Measurements from ENCODE around the gene CACNA1A.
"Not testable (repeated sequence)": the region's sequence is repeated elsewhere in the genome, so short reads cannot be mapped to it uniquely, and the experiment has no call there.

Gene CACNA1A

DNA sequence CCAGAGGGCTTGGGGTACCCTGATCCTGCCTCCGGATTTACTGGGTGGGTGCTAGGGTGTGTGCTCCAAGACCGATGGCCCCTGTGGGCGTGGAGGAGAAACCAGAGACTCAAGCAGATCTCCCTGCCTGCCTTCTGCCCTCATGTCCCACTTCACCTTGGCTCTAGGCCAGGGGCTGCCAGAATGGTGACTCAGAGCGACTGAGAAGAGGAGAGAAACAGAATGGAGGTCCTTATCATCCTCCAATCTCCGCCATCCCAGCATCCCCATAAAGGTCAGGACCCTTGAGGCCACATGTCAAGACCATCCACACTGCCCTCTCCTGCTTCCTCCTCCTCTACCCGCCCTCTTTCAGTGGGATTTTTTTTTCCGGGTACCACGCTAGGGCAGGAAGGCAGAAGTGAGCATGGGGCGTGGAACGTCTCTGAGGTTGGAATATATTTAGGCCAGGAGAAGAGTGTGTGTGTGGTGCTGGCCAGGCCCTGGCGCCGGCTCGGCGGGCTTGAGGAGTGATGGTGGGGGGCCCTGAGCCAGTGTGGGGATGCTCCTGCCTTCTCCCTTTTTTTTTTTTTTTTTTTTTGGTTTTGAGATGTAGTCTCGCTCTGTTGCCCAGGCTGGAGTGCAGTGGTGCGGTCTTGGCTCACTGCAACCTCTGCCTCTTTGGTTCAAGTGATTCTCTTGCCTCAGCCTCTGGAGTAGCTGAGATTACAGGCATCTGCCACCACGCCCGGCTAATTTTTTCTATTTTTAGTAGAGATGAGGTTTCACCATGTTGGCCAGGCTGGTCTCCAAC, 333.7 kb downstream of the CACNA1A start:
- Histone ChIP-seq H3K14ac (ENCODE audit: low read length in 2 of 2) (no peak overlapping the region), H3K4me1 (ENCODE audit: control insufficient read depth, insufficient read depth, low read depth, low read length) (peaks cover 29% of the 10 kb centered on the region), H2BK15ac (ENCODE audit: low read depth, poor library complexity, severe bottlenecking) (peak overlapping the region; percentile 76), H3K9me3 (ENCODE audit: control insufficient read depth, low read length) (no peaks in the 10 kb centered on the region), H3K18ac (ENCODE audit: low read depth in 1 of 2, low read length in 2 of 2) (peak overlapping the region; percentile 86 to 87), H3K4me3 (ENCODE audit: insufficient read depth in 1 of 2, low read depth in 1 of 2, low read length in 2 of 2) (peak overlapping the region in 1 of 2 experiments; percentile 46), H3K23ac (ENCODE audit: low read length in 2 of 2) (no peak overlapping the region), H3K79me1 (replicated peaks; ENCODE audit: low read length, poor library complexity, severe bottlenecking) (peaks cover 2% of the 10 kb centered on the region), H3K4ac (ENCODE audit: low read depth in 1 of 2, low read length in 2 of 2) (peak overlapping the region; percentile 89 to 90), H2BK5ac (ENCODE audit: low read depth, low read length, poor library complexity, severe bottlenecking) (no peak overlapping the region), H3K9ac (ENCODE audit: low read length) (peak overlapping the region; percentile 36), H2AFZ (ENCODE audit: low read depth, low read length) (no peak overlapping the region), H2BK120ac (ENCODE audit: low read depth, low read length) (peak overlapping the region; percentile 68), H3K27me3 (ENCODE audit: control insufficient read depth in 1 of 2, insufficient read depth in 1 of 2, low read length in 2 of 2) (no peaks in the 10 kb centered on the region), H2BK12ac (ENCODE audit: low read length in 2 of 2) (peak overlapping the region; percentile 84 to 91), H4K8ac (ENCODE audit: low read length) (peak overlapping the region; percentile 95), H3K27ac (ENCODE audit: low read length, poor library complexity, severe bottlenecking) (peak overlapping the region; percentile 9), H3K36me3 (ENCODE audit: control insufficient read depth in 1 of 2, insufficient read depth in 2 of 2, low read depth in 1 of 2, low read length in 2 of 2) (no peaks in the 10 kb centered on the region), H3K4me2 (ENCODE audit: low read length, poor library complexity, severe bottlenecking) (no peak overlapping the region), H2AK5ac (ENCODE audit: low read length, severe bottlenecking) (peak overlapping the region; percentile 88), H4K91ac (ENCODE audit: low read length) (peak overlapping the region; percentile 98)
- 50% methylated on average over 13 of the region's 18 CpGs for WGBS
- peak; percentile 91 for DNase-seq

DNA sequence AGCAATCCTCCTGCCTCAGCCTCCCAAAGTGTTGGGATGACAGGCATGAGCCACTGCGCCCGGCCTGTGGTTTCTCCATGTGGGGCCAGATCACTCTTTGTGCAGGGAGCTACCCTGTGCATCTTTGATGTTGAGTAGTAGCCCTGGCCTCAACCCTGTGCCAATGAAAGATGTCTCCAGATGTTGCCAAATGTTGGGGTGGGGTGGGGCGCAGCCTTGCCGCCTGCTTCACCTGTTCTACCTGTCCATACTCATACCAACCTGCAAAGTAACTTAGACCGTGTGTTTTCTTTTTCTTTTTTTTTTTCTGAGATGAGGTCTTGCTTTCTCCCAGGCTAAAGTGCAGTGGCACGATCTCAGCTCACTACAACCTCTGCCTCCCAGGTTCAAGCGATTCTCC, 335.1 kb downstream of the CACNA1A start:
- H3K4ac ChIP-seq (ENCODE audit: low read depth in 1 of 2, low read length in 2 of 2): no peak overlapping the region
- H3K4me2 ChIP-seq (ENCODE audit: low read length, poor library complexity, severe bottlenecking): no peak overlapping the region
- H3K4me3 ChIP-seq (ENCODE audit: insufficient read depth in 1 of 2, low read depth in 1 of 2, low read length in 2 of 2): no peak overlapping the region
- whole genome bisulfite sequencing: 95% methylated on average over 7 of the region's 7 CpGs
- peak overlapping the region; percentile 15 for H4K8ac ChIP-seq (ENCODE audit: low read length)
- H3K9me3 ChIP-seq (ENCODE audit: control insufficient read depth, low read length): no peaks in the 10 kb centered on the region
- H3K27ac ChIP-seq (ENCODE audit: low read length, poor library complexity, severe bottlenecking): no peak overlapping the region
- H3K9ac ChIP-seq (ENCODE audit: low read length): no peak overlapping the region
- H2BK120ac ChIP-seq (ENCODE audit: low read depth, low read length): no peak overlapping the region
- no peak for DNase-seq
- H2AFZ ChIP-seq (ENCODE audit: low read depth, low read length): no peak overlapping the region
- no peak overlapping the region for H3K23ac ChIP-seq (ENCODE audit: low read length in 2 of 2)
- H3K14ac ChIP-seq (ENCODE audit: low read length in 2 of 2): no peak overlapping the region
- H3K4me1 ChIP-seq (ENCODE audit: control insufficient read depth, insufficient read depth, low read depth, low read length): peaks cover 31% of the 10 kb centered on the region
- H3K18ac ChIP-seq (ENCODE audit: low read depth in 1 of 2, low read length in 2 of 2): no peak overlapping the region
- no peak overlapping the region for H2BK5ac ChIP-seq (ENCODE audit: low read depth, low read length, poor library complexity, severe bottlenecking)
- no peaks in the 10 kb centered on the region for H3K27me3 ChIP-seq (ENCODE audit: control insufficient read depth in 1 of 2, insufficient read depth in 1 of 2, low read length in 2 of 2)
- H3K36me3 ChIP-seq (ENCODE audit: control insufficient read depth in 1 of 2, insufficient read depth in 2 of 2, low read depth in 1 of 2, low read length in 2 of 2): no peaks in the 10 kb centered on the region
- H3K79me1 ChIP-seq (replicated peaks; ENCODE audit: low read length, poor library complexity, severe bottlenecking): peaks cover 2% of the 10 kb centered on the region
- H2AK5ac ChIP-seq (ENCODE audit: low read length, severe bottlenecking): peak overlapping the region; percentile 16
- H2BK15ac ChIP-seq (ENCODE audit: low read depth, poor library complexity, severe bottlenecking): no peak overlapping the region
- peak overlapping the region; percentile 43 for H4K91ac ChIP-seq (ENCODE audit: low read length)
- H2BK12ac ChIP-seq (ENCODE audit: low read length in 2 of 2): peak overlapping the region in 1 of 2 experiments; percentile 8

DNA sequence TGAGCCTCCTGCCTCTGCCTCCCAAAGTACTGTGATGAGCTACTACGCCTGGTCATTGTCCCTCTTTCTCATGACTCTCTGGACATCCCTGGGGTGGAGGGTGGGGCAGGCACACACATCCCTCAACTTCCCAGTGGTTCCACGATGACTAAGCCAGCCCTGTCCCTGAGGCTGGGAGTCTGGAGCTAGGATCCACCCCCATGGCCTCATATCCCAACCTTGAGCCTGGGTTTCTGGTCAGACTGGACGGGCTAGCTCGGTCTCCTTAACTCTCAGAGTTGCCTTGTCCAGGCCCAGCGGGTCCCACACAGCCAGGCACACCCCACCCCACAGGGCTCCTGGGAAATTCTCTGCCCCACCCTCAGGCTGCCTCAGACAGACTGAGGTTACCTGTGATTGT, 336.5 kb downstream of the CACNA1A start:
- Histone ChIP-seq H2AK5ac (ENCODE audit: low read length, severe bottlenecking) (peak overlapping the region; percentile 58), H3K14ac (ENCODE audit: low read length in 2 of 2) (no peak overlapping the region), H3K79me1 (replicated peaks; ENCODE audit: low read length, poor library complexity, severe bottlenecking) (peaks cover 2% of the 10 kb centered on the region), H4K8ac (ENCODE audit: low read length) (peak overlapping the region; percentile 57), H3K9ac (ENCODE audit: low read length) (peak overlapping the region; percentile 57), H3K18ac (ENCODE audit: low read depth in 1 of 2, low read length in 2 of 2) (peak overlapping the region; percentile 1 to 23), H4K91ac (ENCODE audit: low read length) (peak overlapping the region; percentile 20), H2BK5ac (ENCODE audit: low read depth, low read length, poor library complexity, severe bottlenecking) (no peak overlapping the region), H3K4ac (ENCODE audit: low read depth in 1 of 2, low read length in 2 of 2) (peak overlapping the region; percentile 34 to 48), H3K23ac (ENCODE audit: low read length in 2 of 2) (no peak overlapping the region), H2AFZ (ENCODE audit: low read depth, low read length) (no peak overlapping the region), H3K36me3 (ENCODE audit: control insufficient read depth in 1 of 2, insufficient read depth in 2 of 2, low read depth in 1 of 2, low read length in 2 of 2) (no peaks in the 10 kb centered on the region), H3K4me1 (ENCODE audit: control insufficient read depth, insufficient read depth, low read depth, low read length) (peaks cover 36% of the 10 kb centered on the region), H3K9me3 (ENCODE audit: control insufficient read depth, low read length) (no peaks in the 10 kb centered on the region), H2BK12ac (ENCODE audit: low read length in 2 of 2) (peak overlapping the region; percentile 20 to 98), H3K27me3 (ENCODE audit: control insufficient read depth in 1 of 2, insufficient read depth in 1 of 2, low read length in 2 of 2) (no peaks in the 10 kb centered on the region), H3K4me2 (ENCODE audit: low read length, poor library complexity, severe bottlenecking) (no peak overlapping the region), H3K27ac (ENCODE audit: low read length, poor library complexity, severe bottlenecking) (no peak overlapping the region), H3K4me3 (ENCODE audit: insufficient read depth in 1 of 2, low read depth in 1 of 2, low read length in 2 of 2) (no peak overlapping the region), H2BK15ac (ENCODE audit: low read depth, poor library complexity, severe bottlenecking) (no peak overlapping the region), H2BK120ac (ENCODE audit: low read depth, low read length) (peak overlapping the region; percentile 15)
- 43% methylated on average over 5 of the region's 5 CpGs for WGBS
- DNase-seq: peak; percentile 80

DNA sequence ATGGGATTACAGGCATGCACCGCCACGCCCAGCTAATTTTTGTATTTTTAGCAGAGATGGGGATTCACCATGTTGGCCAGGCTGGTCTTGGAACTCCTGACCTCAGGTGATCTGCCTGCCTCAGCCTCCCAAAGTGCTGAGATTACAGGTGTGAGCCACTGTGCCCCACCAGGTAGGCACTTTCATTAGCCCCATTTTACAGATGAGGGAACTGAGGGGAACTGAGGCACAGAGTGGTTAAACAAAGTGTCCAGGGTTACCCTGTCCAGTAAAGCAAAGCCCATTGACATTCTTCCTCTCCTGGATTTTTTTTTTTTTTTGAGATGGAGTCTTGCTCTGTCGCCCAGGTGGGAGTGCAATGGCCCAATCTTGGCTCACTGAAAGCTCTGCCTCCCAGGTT, 340.1 kb downstream of the CACNA1A start:
- not testable (repeated sequence) for H4K8ac ChIP-seq (ENCODE audit: low read length); H3K23ac ChIP-seq (ENCODE audit: low read length in 2 of 2); H3K4me3 ChIP-seq (ENCODE audit: insufficient read depth in 1 of 2, low read depth in 1 of 2, low read length in 2 of 2); H3K27ac ChIP-seq (ENCODE audit: low read length, poor library complexity, severe bottlenecking); H3K18ac ChIP-seq (ENCODE audit: low read depth in 1 of 2, low read length in 2 of 2); H3K9ac ChIP-seq (ENCODE audit: low read length); H3K27me3 ChIP-seq (ENCODE audit: control insufficient read depth in 1 of 2, insufficient read depth in 1 of 2, low read length in 2 of 2); H3K36me3 ChIP-seq (ENCODE audit: control insufficient read depth in 1 of 2, insufficient read depth in 2 of 2, low read depth in 1 of 2, low read length in 2 of 2); H3K9me3 ChIP-seq (ENCODE audit: control insufficient read depth, low read length); H2BK15ac ChIP-seq (ENCODE audit: low read depth, poor library complexity, severe bottlenecking); H3K4me2 ChIP-seq (ENCODE audit: low read length, poor library complexity, severe bottlenecking); H2BK120ac ChIP-seq (ENCODE audit: low read depth, low read length); DNase-seq; H2BK5ac ChIP-seq (ENCODE audit: low read depth, low read length, poor library complexity, severe bottlenecking); H3K14ac ChIP-seq (ENCODE audit: low read length in 2 of 2); H2AFZ ChIP-seq (ENCODE audit: low read depth, low read length); H4K91ac ChIP-seq (ENCODE audit: low read length); H3K79me1 ChIP-seq (replicated peaks; ENCODE audit: low read length, poor library complexity, severe bottlenecking)
- peak overlapping the region in 1 of 2 experiments; percentile 49 for H2BK12ac ChIP-seq (ENCODE audit: low read length in 2 of 2)
- peaks cover 39% of the 10 kb centered on the region for H3K4me1 ChIP-seq (ENCODE audit: control insufficient read depth, insufficient read depth, low read depth, low read length)
- H2AK5ac ChIP-seq (ENCODE audit: low read length, severe bottlenecking): peak overlapping the region; percentile 11
- WGBS: 100% methylated on average over 3 of the region's 3 CpGs
- peak overlapping the region in 1 of 2 experiments; percentile 13 for H3K4ac ChIP-seq (ENCODE audit: low read depth in 1 of 2, low read length in 2 of 2)

Measured in mesenchymal stem cell (in vitro differentiated cells and primary cell).